HepG2 (cell line): ENCODE measurements around the gene NOX3. TPM values are rescaled to one million over a fixed set of nuclear protein-coding genes. Genes with fewer than 3 reads are reported as not detected.
A peak's percentile ranks its signal among the peaks of the same experiment; 100 is the strongest.
"Not testable (repeated sequence)": the region's sequence is repeated elsewhere in the genome, so short reads cannot be mapped to it uniquely, and the experiment has no call there.

Source experiments
- ATAC-seq: fragments of 200-7000 bp; cut with Tn5 transposase; 3 replicates; pipeline ENCODE4 v1.9.1; 2020; ENCODE audit warnings: mild to moderate bottlenecking, moderate library complexity
- BruUV-seq: library from RNA; stranded (reverse); fragments of 400-500 nt; replicated peaks from 2 replicates; lab custom pipeline; 2021; lab: Mats Ljungman, UMichigan
- CTCF ChIA-PET: fragments of 300-600 bp; formaldehyde crosslinking; extraction: SDS; loops from one replicate; lab custom pipeline; 2021; ENCODE audit warnings: low total read pairs, inconsistent platforms, low intra/inter-chr PET ratio; lab: Yijun Ruan, JAX
- POLR2A ChIA-PET: fragments of 350-600 bp; sonication (Branson Sonifier 250); formaldehyde crosslinking; loops from one replicate; lab custom pipeline; 2020; ENCODE audit warnings: antibody characterized with exemption, inconsistent platforms; lab: Yijun Ruan, JAX
- DNase-seq: peaks from one replicate; pipeline ENCODE4 v3.0.0-alpha.2; 2015; ENCODE audit warnings: low spot score
- FAIRE-seq: peaks from 3 replicates; lab custom pipeline; 2011; peaks lifted over from hg19 to GRCh38; lab: Jason Lieb, UNC
- H2AFZ ChIP-seq: one replicate; pipeline ENCODE4 v1.6.1; 2011; ENCODE audit warnings: low read length, inconsistent platforms
- H3K27ac ChIP-seq: fragments of 300-600 bp; 3 replicates; pipeline ENCODE4 v1.8.0; 2011; ENCODE audit warnings: mixed run types, mild to moderate bottlenecking, mixed read lengths, low read length, inconsistent platforms; ENCODE audit not compliant: insufficient read depth; ENCODE audit errors: extremely low read length
- H3K27me3 ChIP-seq, 2 experiments: fragments of 200-600 bp in 1 of 2; 2 replicates in 1 of 2; 3 replicates in 1 of 2; pipeline versions ENCODE4 v1.6.0 to v1.8.0; 2011; ENCODE audit warnings: low read length in 2 of 2, mild to moderate bottlenecking in 2 of 2, moderate library complexity in 2 of 2, inconsistent platforms in 1 of 2; ENCODE audit not compliant: insufficient read depth in 2 of 2, control insufficient read depth in 1 of 2
- H3K36me3 ChIP-seq, 2 experiments: fragments of 200-600 bp in 1 of 2; replicated peaks in 1 of 2; 2 replicates in 1 of 2; 3 replicates in 1 of 2; pipeline versions ENCODE4 v1.5.1 to v1.8.0; 2011; ENCODE audit warnings: low read length in 2 of 2, inconsistent platforms in 1 of 2; ENCODE audit not compliant: insufficient read depth in 2 of 2, control insufficient read depth in 1 of 2
- H3K4me1 ChIP-seq: 2 replicates; pipeline ENCODE4 v1.5.1; 2012; ENCODE audit warnings: low read length, inconsistent platforms; ENCODE audit not compliant: insufficient read depth
- H3K4me2 ChIP-seq: 2 replicates; pipeline ENCODE4 v1.6.0; 2011; ENCODE audit warnings: low read depth, low read length, inconsistent platforms
- H3K4me3 ChIP-seq, 3 experiments: fragments of 200-600 bp in 1 of 3; sonication (generic), shearing (Covaris generic) in 1 of 3; replicated peaks in 1 of 3; 2 replicates each; pipeline ENCODE4 v1.5.1; 2011 to 2016; ENCODE audit warnings: low read length in 3 of 3, inconsistent platforms in 2 of 3, low read depth in 2 of 3, mild to moderate bottlenecking in 2 of 3, control low read depth in 1 of 3, mixed read lengths in 1 of 3; ENCODE audit not compliant: insufficient read depth in 1 of 3
- H3K79me2 ChIP-seq: one replicate; pipeline ENCODE4 v1.6.1; 2011; ENCODE audit warnings: low read length, inconsistent platforms; ENCODE audit not compliant: insufficient read depth
- H3K9ac ChIP-seq: 2 replicates; pipeline ENCODE4 v1.6.0; 2011; ENCODE audit warnings: mild to moderate bottlenecking, low read depth, low read length, inconsistent platforms; ENCODE audit not compliant: insufficient read depth
- H3K9me3 ChIP-seq: 2 replicates; pipeline ENCODE4 v1.5.1; 2012; ENCODE audit warnings: mild to moderate bottlenecking, low read length
- H4K20me1 ChIP-seq: 2 replicates; pipeline ENCODE4 v1.6.0; 2011; ENCODE audit warnings: inconsistent platforms, mild to moderate bottlenecking, low read length, moderate library complexity; ENCODE audit not compliant: insufficient read depth
- AFF4 ChIP-seq: sonication (generic); formaldehyde crosslinking; IDR thresholded peaks from 2 replicates; pipeline ENCODE4 v1.4.0; 2020; ENCODE audit warnings: missing genetic modification reagents
- AGO2 ChIP-seq: fragments of 200-400 bp; formaldehyde crosslinking; optimal IDR thresholded peaks from 2 replicates; pipeline ENCODE3; 2017; ENCODE audit warnings: mild to moderate bottlenecking, low read depth, low read length, moderate library complexity
- BRD4 ChIP-seq: sonication (generic); formaldehyde crosslinking; IDR thresholded peaks from 2 replicates; pipeline ENCODE4 v1.4.0; 2020; ENCODE audit warnings: missing genetic modification reagents
- GFI1 ChIP-seq: sonication (generic); formaldehyde crosslinking; IDR thresholded peaks from 2 replicates; pipeline ENCODE4 v1.5.0; 2020; ENCODE audit warnings: missing genetic modification reagents, mild to moderate bottlenecking, borderline replicate concordance
- PHF5A ChIP-seq: IDR thresholded peaks from one replicate; pipeline ENCODE4 v1.6.1; 2018; ENCODE audit warnings: low read depth, missing genetic modification reagents; ENCODE audit not compliant: unreplicated experiment
- POLR2G ChIP-seq: fragments of 200-400 bp; formaldehyde crosslinking; IDR thresholded peaks from 2 replicates; pipeline ENCODE4 v1.6.1; 2018; ENCODE audit warnings: mild to moderate bottlenecking, low read depth, low read length, moderate library complexity
- SALL1 ChIP-seq: sonication (generic); formaldehyde crosslinking; IDR thresholded peaks from 2 replicates; pipeline ENCODE4 v1.8.0; 2022; ENCODE audit warnings: mild to moderate bottlenecking, missing genetic modification reagents
- TBX2 ChIP-seq: sonication (generic); formaldehyde crosslinking; IDR thresholded peaks from 2 replicates; pipeline ENCODE4 v1.5.0; 2020; ENCODE audit warnings: missing genetic modification reagents, mild to moderate bottlenecking, borderline replicate concordance
- ZNF382 ChIP-seq: sonication (generic); formaldehyde crosslinking; IDR thresholded peaks from 2 replicates; pipeline ENCODE4 v1.5.0; 2020; ENCODE audit warnings: missing genetic modification reagents, mild to moderate bottlenecking, borderline replicate concordance
- ZNF556 ChIP-seq: sonication (generic); formaldehyde crosslinking; IDR thresholded peaks from 2 replicates; pipeline ENCODE4 v1.4.0; 2020; ENCODE audit warnings: mild to moderate bottlenecking, missing genetic modification reagents, borderline replicate concordance
- ZNF609 ChIP-seq: sonication (generic); formaldehyde crosslinking; IDR thresholded peaks from 2 replicates; pipeline ENCODE4 v1.4.0; 2020; ENCODE audit warnings: mild to moderate bottlenecking, missing genetic modification reagents, borderline replicate concordance
- ZNF615 ChIP-seq: sonication (generic); formaldehyde crosslinking; IDR thresholded peaks from 2 replicates; pipeline ENCODE4 v1.5.0; 2020; ENCODE audit warnings: mild to moderate bottlenecking, missing genetic modification reagents, borderline replicate concordance
- ZNF781 ChIP-seq: sonication (generic); formaldehyde crosslinking; IDR thresholded peaks from 2 replicates; pipeline ENCODE4 v1.5.1; 2020; ENCODE audit warnings: borderline replicate concordance, mild to moderate bottlenecking, missing genetic modification reagents; ENCODE audit errors: not compliant biosample characterization
- ZNF788 ChIP-seq: sonication (generic); formaldehyde crosslinking; IDR thresholded peaks from 2 replicates; pipeline ENCODE4 v1.5.0; 2020; ENCODE audit warnings: mild to moderate bottlenecking, missing genetic modification reagents, borderline replicate concordance
- ZSCAN30 ChIP-seq: sonication (generic); formaldehyde crosslinking; IDR thresholded peaks from 2 replicates; pipeline ENCODE4 v1.5.0; 2020; ENCODE audit warnings: mild to moderate bottlenecking, missing genetic modification reagents
- WGBS: methylation state at CpG from one replicate; pipeline ENCODE4 v1.1.6; 2017; ENCODE audit warnings: low lambda C conversion rate; 5-methylcytosine and 5-hydroxymethylcytosine counted together
- in situ Hi-C: cut with HindIII; loops from 2 replicates; pipeline ENCODE4 v1.10.0; 2017; ENCODE audit warnings: low pct_unique_long_range_greater_than_20kb; ENCODE audit not compliant: extremely low pct_ligation_motif_present
- intact Hi-C: fragments of 100-400 bp; cut with micrococcal nuclease; formaldehyde crosslinking; loops from one replicate; pipeline ENCODE4 v1.10.0; 2022; ENCODE audit not compliant: unreplicated experiment
- polyA plus RNA-seq, 8 experiments: library from polyadenylated mRNA; depleted of rRNA in 3 of 8; stranded (reverse) in 7 of 8; unstranded in 1 of 8; fragments of >200 nt; fragmentation: Illumina TruSeq in 4 of 8; extraction: Trizol in 4 of 8; gene quantifications; 2 replicates each; pipeline versions ENCODE4 v1.2.1 to v1.2.3, GENCODE V29; 2011 to 2016; ENCODE audit warnings: low read depth in 4 of 8, missing spikeins in 1 of 8, mixed read lengths in 1 of 8; ENCODE audit not compliant: insufficient read depth in 1 of 8
- total RNA-seq, 5 experiments: library from RNA; depleted of rRNA; stranded (reverse); fragments of >200 nt; fragmentation: Illumina TruSeq; extraction: Trizol; gene quantifications; 2 replicates each; pipeline ENCODE4 v1.2.3, GENCODE V29; 2016; ENCODE audit warnings: low read depth in 1 of 5

The NOX3 gene
- total and polyA plus RNA-seq, 2 of the 13 experiments (the other 11 are each of a cell fraction or from before 2014, with no cell fraction given): 0.09 to 0.18 TPM

- Histone ChIP-seq H3K27ac (peak overlapping the region; percentile 84), H3K9me3 (0 out of 2 replicates have a peak, but pooled peaks cover 17% of the 10 kb centered on the region), H3K4me1 (peaks cover 98% of the 10 kb centered on the region)
- 91% methylated on average over 6 of the region's 6 CpGs for WGBS
- H3K27me3 ChIP-seq, intact Hi-C loops, H3K36me3 ChIP-seq, H3K4me3 ChIP-seq, H2AFZ ChIP-seq, FAIRE-seq, DNase-seq, ATAC-seq, BruUV-seq, H3K79me2 ChIP-seq, H3K9ac ChIP-seq, H3K4me2 ChIP-seq, CTCF ChIA-PET, H4K20me1 ChIP-seq: not testable (repeated sequence)
- POLR2A ChIA-PET: interaction anchor here (1.2 to 3.7 kb wide), 6 partner anchors 11 to 173 kb away, joined by 3 to 107 read pairs (median 11); no protein-coding TSS in a partner anchor
- in situ Hi-C loops: loop anchor here (5.0 kb wide), 1 partner anchor 41 kb away; no protein-coding TSS in a partner anchor
- TF ChIP-seq ZNF781 (CRISPR knock-in tag) (peak; percentile 53), AFF4 (CRISPR knock-in tag) (0 out of 2 replicates have a peak, but pooled peaks have one; percentile 65), TBX2 (CRISPR knock-in tag) (peak; percentile 60), ZNF788 (CRISPR knock-in tag) (0 out of 2 replicates have a peak, but pooled peaks have one; percentile 30), SALL1 (CRISPR knock-in tag) (peak; percentile 30; the same call in 1 of the 2 replicates), ZNF382 (CRISPR knock-in tag) (0 out of 2 replicates have a peak, but pooled peaks have one; percentile 55), BRD4 (peak; percentile 56; the same call in 1 of the 2 replicates), ZNF615 (CRISPR knock-in tag) (peak; percentile 92; the same call in 1 of the 2 replicates), ZNF556 (CRISPR knock-in tag) (peak; percentile 40; the same call in 1 of the 2 replicates), ZNF609 (CRISPR knock-in tag) (0 out of 2 replicates have a peak, but pooled peaks have one; percentile 27), ZSCAN30 (CRISPR knock-in tag) (peak; percentile 77; the same call in 1 of the 2 replicates), POLR2G (peak; percentile 39), GFI1 (CRISPR knock-in tag) (0 out of 2 replicates have a peak, but pooled peaks have one; percentile 28), AGO2 (peak; percentile 7), PHF5A (CRISPR knock-in tag) (peak; percentile 36)
Observed at GRCh38 chr6:155488197-155488596, 32.6 kb upstream of the NOX3 start.
